22Rv1 (cell line): ENCODE measurements around the gene INPPL1.

Experiments
- H3K27ac ChIP-seq: fragments of 450-650 bp; 2 replicates; pipeline ENCODE4 v1.5.1; 2017
- CTCF ChIP-seq: fragments of 450-650 bp; IDR thresholded peaks from 2 replicates; pipeline ENCODE4 v1.5.1; 2017; ENCODE audit warnings: mild to moderate bottlenecking
- ZFX ChIP-seq: fragments of 450-650 bp; IDR thresholded peaks from 2 replicates; pipeline ENCODE4 v1.6.1; 2017; ENCODE audit warnings: antibody characterized with exemption, borderline replicate concordance

Gene INPPL1

DNA sequence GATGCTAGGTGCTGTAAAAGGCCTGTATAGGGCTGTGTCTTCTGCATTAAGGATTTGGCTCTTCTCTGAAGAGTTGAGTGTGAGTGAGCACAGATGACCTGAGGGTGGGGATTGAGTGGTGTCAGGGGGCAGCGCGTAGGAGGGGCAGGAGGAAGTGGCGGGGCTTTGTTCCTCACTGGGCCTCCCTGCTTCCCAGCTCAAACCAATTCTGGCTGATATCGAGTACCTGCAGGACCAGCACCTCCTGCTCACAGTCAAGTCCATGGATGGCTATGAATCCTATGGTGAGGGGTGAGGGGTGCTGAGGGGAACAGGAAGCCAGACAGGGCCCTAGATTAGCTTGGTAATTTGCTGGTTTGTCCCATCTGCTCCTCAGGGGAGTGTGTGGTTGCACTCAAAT lies 10.4 kb downstream of the INPPL1 start:
- TF ChIP-seq ZFX (no peak), CTCF (no peak)
- H3K27ac ChIP-seq: no peak overlapping the region

DNA sequence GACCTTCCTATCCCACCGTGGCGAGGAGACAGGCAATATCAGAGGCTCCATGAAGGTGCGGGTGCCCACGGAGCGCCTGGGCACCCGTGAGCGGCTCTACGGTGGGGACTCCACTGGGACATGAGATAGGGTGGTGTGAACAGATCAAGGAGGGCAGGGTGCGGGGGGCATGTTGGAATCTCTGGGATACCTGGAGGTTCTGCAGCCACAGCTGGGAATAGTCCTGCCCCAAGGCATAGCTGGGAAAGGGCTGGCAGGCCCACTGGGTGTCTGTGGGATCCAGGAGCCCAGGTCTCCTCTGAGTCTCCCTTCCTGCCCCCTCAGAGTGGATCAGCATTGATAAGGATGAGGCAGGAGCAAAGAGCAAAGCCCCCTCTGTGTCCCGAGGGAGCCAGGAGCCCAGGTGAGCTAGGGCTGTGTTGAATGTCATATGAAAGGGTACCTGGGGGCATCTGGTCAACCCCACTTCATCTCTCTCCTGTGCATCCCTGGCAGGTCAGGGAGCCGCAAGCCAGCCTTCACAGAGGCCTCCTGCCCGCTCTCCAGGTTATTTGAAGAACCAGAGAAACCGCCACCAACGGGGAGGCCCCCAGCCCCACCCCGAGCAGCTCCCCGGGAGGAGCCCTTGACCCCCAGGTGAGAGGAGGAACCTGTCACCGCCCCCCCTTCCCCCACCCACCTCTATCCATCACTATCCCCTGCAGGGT lies 10.9 kb downstream of the INPPL1 start:
- TF ChIP-seq CTCF: no peak
- no peak for TF ChIP-seq ZFX
- H3K27ac ChIP-seq: no peak overlapping the region

- peak overlapping the region; percentile 36; the same call in 1 of the 2 replicates for H3K27ac ChIP-seq
- TF ChIP-seq ZFX (no peak), CTCF (no peak)
These were observed 11.6 kb downstream of the INPPL1 start for GRCh38 chr11:72236083-72236697.

GRCh38 chr11:72236774-72237111 lies 12.2 kb downstream of the INPPL1 start:
- no peak for TF ChIP-seq ZFX
- TF ChIP-seq CTCF: no peak
- peak overlapping the region; percentile 36; the same call in 1 of the 2 replicates for H3K27ac ChIP-seq

GRCh38 chr11:72237112-72237931 lies 12.8 kb downstream of the INPPL1 start:
- TF ChIP-seq CTCF (no peak), ZFX (no peak)
- H3K27ac ChIP-seq: peak overlapping the region; percentile 67

DNA sequence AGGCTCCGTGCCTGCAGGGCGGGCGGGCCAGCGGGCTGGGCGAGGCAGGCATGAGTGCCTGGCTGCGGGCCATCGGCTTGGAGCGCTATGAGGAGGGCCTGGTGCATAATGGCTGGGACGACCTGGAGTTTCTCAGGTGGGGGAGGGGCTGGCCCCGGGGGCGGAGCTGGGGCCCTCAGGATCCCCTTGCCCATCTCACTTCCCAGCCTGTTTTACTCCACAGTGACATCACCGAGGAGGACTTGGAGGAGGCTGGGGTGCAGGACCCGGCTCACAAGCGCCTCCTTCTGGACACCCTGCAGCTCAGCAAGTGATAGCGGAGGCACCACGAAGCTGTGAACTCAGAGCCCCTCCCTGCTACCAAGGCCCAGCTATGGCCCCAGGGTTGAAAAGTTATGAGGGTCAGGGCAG lies 13.5 kb downstream of the INPPL1 start:
- peak overlapping the region; percentile 67 for H3K27ac ChIP-seq
- no peak for TF ChIP-seq ZFX
- TF ChIP-seq CTCF: peak; percentile 88
